Measurements from ENCODE around the gene RNASEH2A. TPM values are rescaled to one million over a fixed set of nuclear protein-coding genes. Genes with fewer than 3 reads are reported as not detected.
"Not testable (repeated sequence)": the region's sequence is repeated elsewhere in the genome, so short reads cannot be mapped to it uniquely, and the experiment has no call there.

The RNASEH2A gene
- total and polyA plus RNA-seq, 2 of the 4 experiments (the other 2 are of a cell fraction) = 34.9 to 44.6 TPM

GRCh38 chr19:12843999-12844732 lies 37.8 kb downstream of the RNASEH2A start:
- no peaks in the 10 kb centered on the region for H4K20me1 ChIP-seq (ENCODE audit: insufficient read depth, low read length)
- ChIA-PET CTCF (interaction anchor here (0.6 kb wide), 1 partner anchor 78 kb away, joined by 3 read pairs; no protein-coding TSS in a partner anchor), POLR2A (ENCODE audit: unreplicated experiment) (interaction anchor here (0.8 kb wide), 1 partner anchor 80 kb away, joined by 10 read pairs; no protein-coding TSS in a partner anchor)
- no peak overlapping the region for H4K91ac ChIP-seq (ENCODE audit: insufficient read depth, low read depth, low read length)
- no peak overlapping the region for H3K56ac ChIP-seq (ENCODE audit: extremely low read depth, insufficient read depth, low read length)
- H3K79me1 ChIP-seq (ENCODE audit: low read depth in 1 of 2, low read length in 2 of 2) = no peaks in the 10 kb centered on the region
- H3K27me3 ChIP-seq (ENCODE audit: control insufficient read depth, insufficient read depth, low read length) = peaks cover 26% of the 10 kb centered on the region
- WGBS, 2 experiments (ENCODE audit: extremely low coverage in 2 of 2, insufficient read length in 1 of 2) = 69% methylated on average over 2 of the region's 3 CpGs; no CpG with 5 or more reads in 1 of the 2 experiments
- peak overlapping the region; percentile 37 for H2AK9ac ChIP-seq (replicated peaks; ENCODE audit: low read depth, low read length, poor library complexity)
- H4K8ac ChIP-seq (ENCODE audit: low read depth in 2 of 2, low read length in 2 of 2) = no peak overlapping the region
- BruUV-seq (replicated peaks) = no TSS peak
- in situ Hi-C loops (cut with MboI; ENCODE audit: low sequenced_read_pairs) (no loop called here), dilution Hi-C loops (cut with HindIII; ENCODE audit: low sequenced_read_pairs, unreplicated experiment) (no loop called here), intact Hi-C loops (cut with micrococcal nuclease) (no loop called here)
- H3K4me2 ChIP-seq (ENCODE audit: low read depth, low read length) = no peak overlapping the region
- H3K9me3 ChIP-seq (ENCODE audit: control insufficient read depth, insufficient read depth, low read length) = no peaks in the 10 kb centered on the region
- H2AK5ac ChIP-seq (ENCODE audit: low read depth, low read length) = no peak overlapping the region
- H3K36me3 ChIP-seq (ENCODE audit: control insufficient read depth, insufficient read depth, low read length) = no peaks in the 10 kb centered on the region
- DNase-seq (no peak), ATAC-seq (ENCODE audit: low read depth) (no peak)
- no peak overlapping the region for H3K23ac ChIP-seq (ENCODE audit: low read depth, low read length)
- peaks cover 3% of the 10 kb centered on the region; the same call in 1 of the 2 replicates for H3K4me1 ChIP-seq (ENCODE audit: control insufficient read depth, insufficient read depth, low read length)
- H2BK15ac ChIP-seq (ENCODE audit: low read depth, low read length) = no peak overlapping the region
- no peak overlapping the region for H3K27ac ChIP-seq (ENCODE audit: insufficient read depth, low read length)
- H2BK5ac ChIP-seq (ENCODE audit: low read depth, low read length, poor library complexity, severe bottlenecking) = no peak overlapping the region
- H3K9ac ChIP-seq (ENCODE audit: low read depth, low read length) = no peak overlapping the region
- H2BK20ac ChIP-seq (ENCODE audit: low read depth, low read length) = no peak overlapping the region
- H3K4ac ChIP-seq (ENCODE audit: low read depth, low read length) = no peak overlapping the region
- H3K4me3 ChIP-seq (ENCODE audit: insufficient read depth, low read depth, low read length) = no peak overlapping the region
- H4K5ac ChIP-seq (ENCODE audit: low read depth, low read length) = no peak overlapping the region
- no peak overlapping the region for H3K18ac ChIP-seq (ENCODE audit: low read depth, low read length)
- TF ChIP-seq MXI1 (IDR thresholded peaks at IDR 0.05; ENCODE audit: borderline replicate concordance, low read depth, low read length) = no peak
- TF ChIP-seq CEBPB (IDR thresholded peaks at IDR 0.05; ENCODE audit: low read depth, low read length) = no peak
- no peak for TF ChIP-seq RCOR1 (IDR thresholded peaks at IDR 0.05; ENCODE audit: insufficient replicate concordance, low read length)
- TF ChIP-seq BHLHE40 (IDR thresholded peaks at IDR 0.05; ENCODE audit: low read depth, low read length) = no peak
- H3K14ac ChIP-seq (replicated peaks; ENCODE audit: low read depth, low read length) = no peak overlapping the region
- H2AFZ ChIP-seq (replicated peaks; ENCODE audit: low read length, poor library complexity) = no peak overlapping the region
- H2BK120ac ChIP-seq (ENCODE audit: low read depth, low read length) = no peak overlapping the region
- peaks cover 2% of the 10 kb centered on the region; the same call in 1 of the 2 replicates for H3K9me1 ChIP-seq (ENCODE audit: insufficient read depth, low read length)

GRCh38 chr19:12846613-12847012 lies 40.2 kb downstream of the RNASEH2A start:
- H3K18ac ChIP-seq (ENCODE audit: low read depth, low read length); H2AK5ac ChIP-seq (ENCODE audit: low read depth, low read length); H4K8ac ChIP-seq (ENCODE audit: low read depth in 2 of 2, low read length in 2 of 2); H4K91ac ChIP-seq (ENCODE audit: insufficient read depth, low read depth, low read length); H2BK15ac ChIP-seq (ENCODE audit: low read depth, low read length); POLR2A ChIA-PET (ENCODE audit: unreplicated experiment); H2AFZ ChIP-seq (replicated peaks; ENCODE audit: low read length, poor library complexity); H3K56ac ChIP-seq (ENCODE audit: extremely low read depth, insufficient read depth, low read length); in situ Hi-C loops (cut with MboI; ENCODE audit: low sequenced_read_pairs); H2BK5ac ChIP-seq (ENCODE audit: low read depth, low read length, poor library complexity, severe bottlenecking); H3K4me3 ChIP-seq (ENCODE audit: insufficient read depth, low read depth, low read length); H2AK9ac ChIP-seq (replicated peaks; ENCODE audit: low read depth, low read length, poor library complexity); H3K27ac ChIP-seq (ENCODE audit: insufficient read depth, low read length); BruUV-seq (replicated peaks); H3K4ac ChIP-seq (ENCODE audit: low read depth, low read length); H3K9me3 ChIP-seq (ENCODE audit: control insufficient read depth, insufficient read depth, low read length); H2BK20ac ChIP-seq (ENCODE audit: low read depth, low read length); H4K20me1 ChIP-seq (ENCODE audit: insufficient read depth, low read length); H3K4me2 ChIP-seq (ENCODE audit: low read depth, low read length); H3K79me1 ChIP-seq (ENCODE audit: low read depth in 1 of 2, low read length in 2 of 2); H3K4me1 ChIP-seq (ENCODE audit: control insufficient read depth, insufficient read depth, low read length); H3K23ac ChIP-seq (ENCODE audit: low read depth, low read length); H3K36me3 ChIP-seq (ENCODE audit: control insufficient read depth, insufficient read depth, low read length); H3K9me1 ChIP-seq (ENCODE audit: insufficient read depth, low read length); ATAC-seq (ENCODE audit: low read depth); H4K5ac ChIP-seq (ENCODE audit: low read depth, low read length); H2BK120ac ChIP-seq (ENCODE audit: low read depth, low read length); H3K14ac ChIP-seq (replicated peaks; ENCODE audit: low read depth, low read length); dilution Hi-C loops (cut with HindIII; ENCODE audit: low sequenced_read_pairs, unreplicated experiment); DNase-seq; H3K9ac ChIP-seq (ENCODE audit: low read depth, low read length): not testable (repeated sequence)
- CTCF ChIA-PET = interaction anchor here (0.7 to 4.2 kb wide), 9 partner anchors 9 to 173 kb away, joined by 3 to 35 read pairs (median 5); partner anchors contain the start of genes PRDX2, RTBDN and THSD8
- H3K27me3 ChIP-seq (ENCODE audit: control insufficient read depth, insufficient read depth, low read length) = peaks cover 10% of the 10 kb centered on the region; the same call in 1 of the 2 replicates
- no CpG with 5 or more reads among the region's 7 CpGs for WGBS, 2 experiments (ENCODE audit: extremely low coverage in 2 of 2, insufficient read length in 1 of 2)
- intact Hi-C loops (cut with micrococcal nuclease) = loop anchor here (1.0 to 2.0 kb wide), 2 partner anchors 80 to 170 kb away; no protein-coding TSS in a partner anchor
